Uterus (tissue), 4 donors: Measurements from ENCODE around the gene L1TD1. TPM values are rescaled to one million over a fixed set of nuclear protein-coding genes. Genes with fewer than 3 reads are reported as not detected.

Experiments used
- DNase-seq, 2 donors: peaks; one replicate each; pipeline ENCODE4 v3.0.0-alpha.2; 2019 to 2020
- H3K27ac ChIP-seq, 2 donors: fragments of 200-600 bp; sonication (generic); 1 replicate in 1 of 2; 2 replicates in 1 of 2; pipeline ENCODE4 v1.5.1; 2016 to 2018
- H3K27me3 ChIP-seq, 2 donors: fragments of 200-600 bp; sonication (generic); one replicate each; pipeline ENCODE4 v1.5.1; 2018 to 2019; ENCODE audit warnings: control low read depth in 1 of 2
- H3K36me3 ChIP-seq, 2 donors: fragments of 200-600 bp; sonication (generic); one replicate each; pipeline ENCODE4 v1.5.1; 2019; ENCODE audit warnings: control low read depth in 1 of 2
- H3K4me1 ChIP-seq, 2 donors: fragments of 200-600 bp; sonication (generic); one replicate each; pipeline ENCODE4 v1.5.1; 2018 to 2019; ENCODE audit warnings: control low read depth in 1 of 2
- H3K4me3 ChIP-seq, 2 donors: fragments of 200-600 bp; sonication (generic); 1 replicate in 1 of 2; 2 replicates in 1 of 2; pipeline ENCODE4 v1.5.1; 2018 to 2019; ENCODE audit warnings: mild to moderate bottlenecking in 1 of 2
- H3K9me3 ChIP-seq, 2 donors: fragments of 200-600 bp; sonication (generic); one replicate each; pipeline ENCODE4 v1.5.1; 2019; ENCODE audit warnings: control low read depth in 1 of 2
- POLR2A ChIP-seq, 2 donors: fragments of 450-650 bp; IDR thresholded peaks; one replicate each; pipeline ENCODE4 v1.6.1; 2016; ENCODE audit warnings: antibody characterized with exemption in 2 of 2, mild to moderate bottlenecking in 1 of 2, moderate library complexity in 1 of 2
- intact Hi-C: fragments of 100-400 bp; cut with DNase I; formaldehyde crosslinking; loops from one replicate; pipeline ENCODE4 v1.15.1; 2023; ENCODE audit warnings: low total_unique reads
- total RNA-seq, 4 donors: library from RNA; depleted of rRNA in 3 of 4; stranded (reverse); fragments of >200 nt in 3 of 4; gene quantifications; one replicate each; pipeline versions ENCODE4 v1.1.0 to v1.2.4, GENCODE V29; 2014 to 2023
- TF ChIP-seq, protein P1 (sequence below), 4 experiments: fragments of 200-600 bp in 2 of 4; fragments of 450-650 bp in 2 of 4; sonication (generic) in 2 of 4; IDR thresholded peaks; one replicate each; pipeline ENCODE4 v1.5.1; 2016 to 2019; ENCODE audit warnings: antibody characterized with exemption in 4 of 4, mild to moderate bottlenecking in 2 of 4, moderate library complexity in 1 of 4
- donor health status: DM: yes; HTN: yes; CAD: no.

L1TD1 gene
- total RNA-seq, 4 donors from 2014 or later, result 0.40 to 4.5 TPM; not detected in 2

DNA sequence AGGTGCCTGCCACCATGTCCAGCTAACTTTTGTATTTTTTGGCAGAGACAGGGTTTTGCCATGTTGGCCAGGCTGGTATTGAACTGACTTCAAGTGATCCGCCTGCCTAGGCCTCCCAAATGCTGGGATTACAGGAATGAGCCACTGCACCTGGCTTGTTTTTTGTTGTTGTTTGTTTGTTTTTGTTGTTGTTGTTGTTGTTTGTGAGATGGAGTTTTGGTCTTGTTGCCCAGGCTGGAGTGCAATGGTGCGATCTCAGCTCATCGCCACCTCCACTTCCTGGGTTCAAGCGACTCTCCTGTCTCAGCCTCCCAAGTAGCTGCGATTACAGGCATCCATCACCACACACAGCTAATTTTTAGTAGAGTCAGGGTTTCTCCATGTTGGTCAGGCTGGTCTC is 7.1 kb upstream of the L1TD1 start:
- TF ChIP-seq, protein P1, sequence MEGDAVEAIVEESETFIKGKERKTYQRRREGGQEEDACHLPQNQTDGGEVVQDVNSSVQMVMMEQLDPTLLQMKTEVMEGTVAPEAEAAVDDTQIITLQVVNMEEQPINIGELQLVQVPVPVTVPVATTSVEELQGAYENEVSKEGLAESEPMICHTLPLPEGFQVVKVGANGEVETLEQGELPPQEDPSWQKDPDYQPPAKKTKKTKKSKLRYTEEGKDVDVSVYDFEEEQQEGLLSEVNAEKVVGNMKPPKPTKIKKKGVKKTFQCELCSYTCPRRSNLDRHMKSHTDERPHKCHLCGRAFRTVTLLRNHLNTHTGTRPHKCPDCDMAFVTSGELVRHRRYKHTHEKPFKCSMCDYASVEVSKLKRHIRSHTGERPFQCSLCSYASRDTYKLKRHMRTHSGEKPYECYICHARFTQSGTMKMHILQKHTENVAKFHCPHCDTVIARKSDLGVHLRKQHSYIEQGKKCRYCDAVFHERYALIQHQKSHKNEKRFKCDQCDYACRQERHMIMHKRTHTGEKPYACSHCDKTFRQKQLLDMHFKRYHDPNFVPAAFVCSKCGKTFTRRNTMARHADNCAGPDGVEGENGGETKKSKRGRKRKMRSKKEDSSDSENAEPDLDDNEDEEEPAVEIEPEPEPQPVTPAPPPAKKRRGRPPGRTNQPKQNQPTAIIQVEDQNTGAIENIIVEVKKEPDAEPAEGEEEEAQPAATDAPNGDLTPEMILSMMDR (IDR thresholded peaks at IDR 0.05), result no peak
- no peak for TF ChIP-seq POLR2A (IDR thresholded peaks at IDR 0.05)
- no peaks in the 10 kb centered on the region for H3K36me3 ChIP-seq
- no peak overlapping the region for H3K27ac ChIP-seq
- H3K4me1 ChIP-seq, result no peaks in the 10 kb centered on the region
- no peak for DNase-seq
- H3K4me3 ChIP-seq, result no peak overlapping the region
- intact Hi-C loops, result no loop called here
- H3K9me3 ChIP-seq, result no peaks in the 10 kb centered on the region
- H3K27me3 ChIP-seq, result no peaks in the 10 kb centered on the region

DNA sequence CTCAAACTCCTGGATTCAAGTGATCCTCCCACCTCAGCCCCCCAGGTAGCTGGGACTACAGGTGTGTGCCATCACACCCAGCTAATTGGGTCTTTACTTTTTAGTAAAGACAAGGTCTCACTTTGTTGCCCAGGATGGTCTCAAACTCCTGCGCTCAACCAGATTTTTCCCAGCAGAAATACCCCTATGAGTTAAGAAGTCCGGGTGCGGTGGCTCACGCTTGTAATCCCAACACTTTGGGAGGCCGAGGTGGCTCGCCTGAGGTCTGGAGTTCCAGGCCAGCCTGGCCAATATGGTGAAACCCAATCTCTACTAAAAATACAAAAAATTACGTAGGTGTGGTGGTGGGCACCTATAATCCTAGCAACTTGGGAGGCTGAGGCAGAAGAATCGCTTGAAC is 6.5 kb upstream of the L1TD1 start:
- no peak for TF ChIP-seq POLR2A (IDR thresholded peaks at IDR 0.05)
- TF ChIP-seq, protein P1 (IDR thresholded peaks at IDR 0.05), result no peak
- H3K4me3 ChIP-seq, result no peak overlapping the region
- H3K27me3 ChIP-seq, result no peaks in the 10 kb centered on the region
- no peak overlapping the region for H3K27ac ChIP-seq
- no peak for DNase-seq
- no peaks in the 10 kb centered on the region for H3K4me1 ChIP-seq
- H3K9me3 ChIP-seq, result no peaks in the 10 kb centered on the region
- no peaks in the 10 kb centered on the region for H3K36me3 ChIP-seq
- intact Hi-C loops, result no loop called here

DNA sequence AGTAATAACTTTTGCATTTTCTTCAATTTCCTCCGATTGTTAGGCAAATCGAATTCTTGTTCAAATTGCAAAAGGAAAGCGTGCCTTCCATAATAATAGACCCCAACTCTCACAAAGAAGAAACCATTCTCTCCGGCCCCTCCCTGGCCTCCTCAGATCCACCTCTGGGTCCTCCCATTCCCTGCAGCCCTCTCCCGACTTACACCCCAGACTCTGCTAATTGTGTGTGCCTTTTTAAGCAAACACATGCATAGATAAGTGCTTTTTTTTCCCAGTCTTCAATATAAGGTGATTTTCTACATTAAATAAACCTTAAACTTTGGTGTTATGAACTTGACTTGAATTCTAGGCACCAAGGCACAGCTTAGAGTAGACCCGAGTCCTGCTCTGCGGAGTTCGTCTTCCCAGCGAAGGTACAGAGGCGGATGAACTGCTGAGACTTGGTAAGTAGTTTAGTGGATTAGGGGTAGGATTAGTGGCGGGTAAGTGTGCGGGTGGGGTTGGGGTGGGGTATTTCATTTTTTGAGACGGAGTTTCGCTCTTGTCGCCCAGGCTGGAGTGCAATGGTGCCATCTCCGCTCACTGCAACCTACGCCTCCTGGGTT is 1.5 kb downstream of the L1TD1 start:
- Histone ChIP-seq H3K4me1 (no peaks in the 10 kb centered on the region), H3K4me3 (no peak overlapping the region), H3K9me3 (no peaks in the 10 kb centered on the region), H3K27me3 (no peaks in the 10 kb centered on the region), H3K27ac (no peak overlapping the region), H3K36me3 (no peaks in the 10 kb centered on the region)
- DNase-seq, result no peak
- TF ChIP-seq, protein P1 (IDR thresholded peaks at IDR 0.05), result no peak
- no peak for TF ChIP-seq POLR2A (IDR thresholded peaks at IDR 0.05)
- intact Hi-C loops, result no loop called here

DNA sequence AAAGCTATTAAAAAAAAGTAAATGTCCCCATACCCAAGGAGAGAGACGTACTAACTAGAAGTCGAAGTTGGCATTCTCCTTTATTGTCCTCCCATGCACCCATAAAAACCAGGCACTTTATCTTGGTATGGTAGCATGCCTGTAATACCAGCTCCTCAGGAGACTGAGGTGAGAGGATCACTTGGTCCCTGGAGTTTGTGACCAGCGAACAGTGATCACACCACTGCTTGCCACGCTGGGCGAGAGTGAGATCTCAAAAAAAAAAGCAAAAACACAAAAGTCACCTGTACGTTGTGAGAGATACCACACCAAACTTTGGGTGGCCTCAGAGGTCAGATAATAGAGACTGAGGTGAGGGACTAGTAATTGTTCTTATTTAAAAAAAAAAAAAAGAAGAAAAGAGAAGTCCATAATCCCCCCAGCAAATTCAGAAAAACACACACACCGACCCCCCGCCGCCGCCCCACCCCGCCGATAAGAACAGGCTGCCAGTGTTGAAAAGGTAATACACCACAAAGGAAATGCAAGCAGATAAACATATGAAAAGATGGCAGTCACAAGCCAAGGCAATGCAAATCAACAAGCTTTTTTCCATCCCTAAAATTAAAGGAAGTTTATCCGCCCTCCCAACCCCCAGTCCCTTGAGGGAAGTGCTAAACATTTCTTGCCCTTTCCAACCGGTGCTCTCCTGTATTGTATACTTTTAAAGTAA is 3.6 kb downstream of the L1TD1 start:
- Histone ChIP-seq H3K27ac (no peak overlapping the region), H3K4me1 (no peaks in the 10 kb centered on the region), H3K4me3 (no peak overlapping the region), H3K9me3 (no peaks in the 10 kb centered on the region), H3K27me3 (no peaks in the 10 kb centered on the region), H3K36me3 (no peaks in the 10 kb centered on the region)
- DNase-seq, result no peak
- TF ChIP-seq POLR2A (IDR thresholded peaks at IDR 0.05), result no peak
- TF ChIP-seq, protein P1 (IDR thresholded peaks at IDR 0.05), result no peak
- intact Hi-C loops, result no loop called here

DNA sequence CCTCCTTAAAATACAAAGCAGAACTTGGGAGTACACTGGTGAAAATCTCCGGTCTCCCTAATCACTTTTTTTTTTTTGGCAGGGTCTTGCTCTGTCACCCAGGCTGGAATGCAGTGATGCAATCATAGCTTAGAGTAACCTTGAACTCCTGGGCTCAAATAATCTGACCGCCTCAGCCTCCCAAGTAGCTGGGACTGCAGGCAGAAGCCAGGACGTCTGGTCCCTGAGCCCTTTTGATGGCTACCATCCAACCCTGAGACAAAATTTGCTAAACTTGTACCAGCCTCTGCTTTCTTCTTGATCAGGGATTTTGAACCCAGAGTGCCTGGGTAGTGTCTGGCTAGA is 4.1 kb downstream of the L1TD1 start:
- Histone ChIP-seq H3K4me1 (no peaks in the 10 kb centered on the region), H3K27me3 (no peaks in the 10 kb centered on the region), H3K4me3 (no peak overlapping the region), H3K27ac (no peak overlapping the region), H3K36me3 (no peaks in the 10 kb centered on the region), H3K9me3 (no peaks in the 10 kb centered on the region)
- TF ChIP-seq, protein P1 (IDR thresholded peaks at IDR 0.05), result no peak
- TF ChIP-seq POLR2A (IDR thresholded peaks at IDR 0.05), result no peak
- no peak for DNase-seq
- intact Hi-C loops, result no loop called here
